Neuronal stem cell (in vitro differentiated cells): ENCODE measurements around the gene TASL.
A peak's percentile ranks its signal among the peaks of the same experiment; 100 is the strongest.

ENCODE experiments used
- DNase-seq: peaks from one replicate; pipeline ENCODE4 v3.0.0-alpha.2; 2013; ENCODE audit warnings: low spot score
- H2AFZ ChIP-seq: one replicate; pipeline ENCODE4 v1.6.1; 2013; ENCODE audit warnings: mild to moderate bottlenecking, low read length, inconsistent platforms
- H2AK5ac ChIP-seq: 2 replicates; pipeline ENCODE4 v1.6.1; 2013; ENCODE audit warnings: low read depth, mild to moderate bottlenecking, inconsistent platforms, low read length, moderate library complexity, mixed read lengths
- H2BK120ac ChIP-seq: 2 replicates; pipeline ENCODE4 v1.6.1; 2013; ENCODE audit warnings: low read depth, mild to moderate bottlenecking, inconsistent platforms, low read length, moderate library complexity, mixed read lengths
- H2BK12ac ChIP-seq: one replicate; pipeline ENCODE4 v1.6.1; 2013; ENCODE audit warnings: low read length, inconsistent platforms
- H2BK15ac ChIP-seq: 2 replicates; pipeline ENCODE4 v1.6.1; 2013; ENCODE audit warnings: mild to moderate bottlenecking, low read length, inconsistent platforms, mixed read lengths
- H2BK5ac ChIP-seq: one replicate; pipeline ENCODE4 v1.6.1; 2013; ENCODE audit warnings: inconsistent platforms, mild to moderate bottlenecking, low read length, moderate library complexity
- H3K14ac ChIP-seq: one replicate; pipeline ENCODE4 v1.6.1; 2013; ENCODE audit warnings: low read length, inconsistent platforms
- H3K18ac ChIP-seq: 2 replicates; pipeline ENCODE4 v1.6.1; 2013; ENCODE audit warnings: low read length, inconsistent platforms
- H3K23ac ChIP-seq: 2 replicates; pipeline ENCODE4 v1.6.1; 2013; ENCODE audit warnings: low read depth, mild to moderate bottlenecking, mixed read lengths, low read length, inconsistent platforms; ENCODE audit not compliant: poor library complexity
- H3K27ac ChIP-seq: replicated peaks from 3 replicates; pipeline ENCODE4 v1.5.1; 2013; ENCODE audit warnings: low read length, inconsistent platforms
- H3K27me3 ChIP-seq, 3 experiments: 2 replicates each; pipeline ENCODE4 v1.6.1; 2013; ENCODE audit warnings: low read length in 3 of 3, mild to moderate bottlenecking in 2 of 3, inconsistent platforms in 1 of 3, low read depth in 1 of 3, mixed read lengths in 1 of 3, moderate library complexity in 1 of 3; ENCODE audit not compliant: control insufficient read depth in 3 of 3, insufficient read depth in 3 of 3
- H3K36me3 ChIP-seq, 2 donors: replicated peaks in 1 of 2; 2 replicates each; pipeline ENCODE4 v1.6.1; 2013; ENCODE audit warnings: low read length in 2 of 2; ENCODE audit not compliant: control insufficient read depth in 2 of 2, insufficient read depth in 2 of 2
- H3K4ac ChIP-seq: 2 replicates; pipeline ENCODE4 v1.6.1; 2013; ENCODE audit warnings: inconsistent platforms, mild to moderate bottlenecking, low read length, moderate library complexity
- H3K4me1 ChIP-seq, 2 donors: 1 replicate in 1 of 2; 2 replicates in 1 of 2; pipeline ENCODE4 v1.6.1; 2013; ENCODE audit warnings: low read length in 2 of 2, low read depth in 1 of 2; ENCODE audit not compliant: control insufficient read depth in 2 of 2, insufficient read depth in 1 of 2
- H3K4me2 ChIP-seq: one replicate; pipeline ENCODE4 v1.6.1; 2013; ENCODE audit warnings: mild to moderate bottlenecking, low read length, inconsistent platforms; ENCODE audit not compliant: insufficient read depth, poor library complexity, severe bottlenecking
- H3K4me3 ChIP-seq, 2 donors: 2 replicates each; pipeline ENCODE4 v1.5.1; 2013; ENCODE audit warnings: low read length in 2 of 2, mild to moderate bottlenecking in 2 of 2, inconsistent platforms in 1 of 2, moderate library complexity in 1 of 2
- H3K79me1 ChIP-seq: one replicate; pipeline ENCODE4 v1.6.1; 2013; ENCODE audit warnings: low read depth, mild to moderate bottlenecking, inconsistent platforms, low read length, moderate library complexity
- H3K9ac ChIP-seq: one replicate; pipeline ENCODE4 v1.6.1; 2013; ENCODE audit warnings: mild to moderate bottlenecking, low read depth, low read length, inconsistent platforms; ENCODE audit not compliant: poor library complexity
- H3K9me3 ChIP-seq, 2 donors: replicated peaks in 1 of 2; 2 replicates each; pipeline versions ENCODE3 to v1.6.1; 2013; ENCODE audit warnings: low read length in 2 of 2, mild to moderate bottlenecking in 2 of 2, inconsistent platforms in 1 of 2, low read depth in 1 of 2, mixed read lengths in 1 of 2, moderate library complexity in 1 of 2; ENCODE audit not compliant: control insufficient read depth in 2 of 2, insufficient read depth in 1 of 2
- H4K8ac ChIP-seq: one replicate; pipeline ENCODE4 v1.6.1; 2013; ENCODE audit warnings: low read depth, mild to moderate bottlenecking, inconsistent platforms, low read length, moderate library complexity
- H4K91ac ChIP-seq: one replicate; pipeline ENCODE4 v1.6.1; 2013; ENCODE audit warnings: low read length, low read depth, mild to moderate bottlenecking, inconsistent platforms; ENCODE audit not compliant: poor library complexity
- WGBS, 2 donors: extraction: QIAGEN DNeasy Blood & Tissue Kit; methylation state at CpG; one replicate each; pipeline ENCODE4 v1.1.7; 2013; ENCODE audit warnings: missing lambda C conversion rate in 2 of 2, mixed read lengths in 1 of 2; ENCODE audit not compliant: insufficient read length in 2 of 2, insufficient replicate concordance in 1 of 2; ENCODE audit errors: extremely low coverage in 2 of 2; 5-methylcytosine and 5-hydroxymethylcytosine counted together

The TASL gene

GRCh38 chrX:30576881-30577280 lies 685 bp downstream of the TASL start:
- Histone ChIP-seq H3K27ac (no peak overlapping the region), H3K23ac (no peak overlapping the region), H3K4me2 (no peak overlapping the region), H2BK5ac (no peak overlapping the region), H2BK120ac (no peak overlapping the region), H3K27me3 (no peaks in the 10 kb centered on the region), H4K8ac (no peak overlapping the region), H3K14ac (no peak overlapping the region), H3K36me3 (no peaks in the 10 kb centered on the region), H3K18ac (no peak overlapping the region), H2AK5ac (no peak overlapping the region), H3K4ac (no peak overlapping the region), H3K4me1 (no peaks in the 10 kb centered on the region), H3K4me3 (no peak overlapping the region), H3K9me3 (no peaks in the 10 kb centered on the region), H2BK15ac (no peak overlapping the region), H2BK12ac (no peak overlapping the region), H3K79me1 (no peaks in the 10 kb centered on the region), H4K91ac (no peak overlapping the region), H3K9ac (no peak overlapping the region), H2AFZ (peak overlapping the region; percentile 38)
- no peak for DNase-seq
- no CpG with 5 or more reads among the region's 8 CpGs for WGBS, 2 donors

DNA sequence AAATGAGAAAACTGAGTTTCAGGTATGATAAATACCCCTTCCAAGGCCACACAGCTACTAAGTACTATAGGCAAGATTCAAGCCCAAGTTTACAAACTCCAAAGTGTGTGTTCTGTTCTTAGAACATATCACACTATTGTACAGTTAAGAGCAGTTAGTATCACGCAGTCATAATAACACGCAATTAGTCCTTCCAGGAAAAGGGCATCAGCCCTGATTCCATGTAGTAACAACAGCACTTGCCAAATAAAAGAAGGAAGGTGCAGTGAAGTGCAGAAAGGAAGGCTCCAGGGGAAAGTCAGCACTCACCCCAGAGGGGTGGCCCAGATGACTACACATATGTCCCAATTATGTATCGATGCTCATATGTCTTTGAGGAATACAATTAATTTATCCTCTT lies 4.4 kb downstream of the TASL start:
- WGBS, 2 donors: no CpG with 5 or more reads among the region's 3 CpGs
- H3K23ac ChIP-seq: no peak overlapping the region
- H2BK5ac ChIP-seq: no peak overlapping the region
- no peak overlapping the region for H2BK15ac ChIP-seq
- no peak overlapping the region for H3K9ac ChIP-seq
- H3K4ac ChIP-seq: no peak overlapping the region
- no peak overlapping the region for H3K27ac ChIP-seq
- no peak overlapping the region for H2BK12ac ChIP-seq
- DNase-seq: no peak
- no peak overlapping the region for H2BK120ac ChIP-seq
- no peaks in the 10 kb centered on the region for H3K36me3 ChIP-seq
- no peaks in the 10 kb centered on the region for H3K9me3 ChIP-seq
- no peak overlapping the region for H3K18ac ChIP-seq
- H3K27me3 ChIP-seq: no peaks in the 10 kb centered on the region
- H3K4me2 ChIP-seq: no peak overlapping the region
- no peak overlapping the region for H3K14ac ChIP-seq
- H3K79me1 ChIP-seq: no peaks in the 10 kb centered on the region
- H3K4me3 ChIP-seq: no peak overlapping the region
- H4K8ac ChIP-seq: no peak overlapping the region
- no peak overlapping the region for H2AFZ ChIP-seq
- H4K91ac ChIP-seq: no peak overlapping the region
- H3K4me1 ChIP-seq: no peaks in the 10 kb centered on the region
- no peak overlapping the region for H2AK5ac ChIP-seq

GRCh38 chrX:30572678-30573077 lies 4.9 kb downstream of the TASL start:
- Histone ChIP-seq H3K27ac (no peak overlapping the region), H3K9me3 (no peaks in the 10 kb centered on the region), H4K8ac (no peak overlapping the region), H2AK5ac (no peak overlapping the region), H3K4me2 (no peak overlapping the region), H4K91ac (no peak overlapping the region), H3K9ac (no peak overlapping the region), H3K27me3 (no peaks in the 10 kb centered on the region), H3K79me1 (no peaks in the 10 kb centered on the region), H2AFZ (no peak overlapping the region), H3K36me3 (no peaks in the 10 kb centered on the region), H3K4ac (no peak overlapping the region), H3K4me3 (no peak overlapping the region), H3K4me1 (no peaks in the 10 kb centered on the region), H2BK15ac (no peak overlapping the region), H3K18ac (no peak overlapping the region), H2BK5ac (no peak overlapping the region), H2BK120ac (no peak overlapping the region), H2BK12ac (no peak overlapping the region), H3K14ac (no peak overlapping the region), H3K23ac (no peak overlapping the region)
- no peak for DNase-seq
- WGBS, 2 donors: no CpG with 5 or more reads among the region's 4 CpGs

DNA sequence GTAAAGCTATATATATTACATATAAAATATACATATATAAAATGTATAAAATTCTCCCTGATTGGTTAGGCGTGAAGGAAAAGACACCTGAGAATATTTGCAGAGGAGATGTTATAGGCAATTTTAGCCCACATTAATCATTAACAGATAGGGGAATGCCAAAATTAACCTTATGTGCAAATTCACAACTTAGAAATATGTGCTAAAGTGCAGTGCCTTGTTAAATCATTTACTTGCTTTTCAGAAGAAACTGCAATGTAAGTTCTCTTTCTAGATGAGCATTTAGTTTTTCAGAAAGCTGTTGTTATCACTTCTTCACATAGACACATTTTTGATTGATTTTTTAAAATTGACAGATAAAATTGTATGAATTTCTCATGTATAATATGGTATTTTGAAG lies 5.6 kb downstream of the TASL start:
- no peak overlapping the region for H3K23ac ChIP-seq
- no peak overlapping the region for H3K18ac ChIP-seq
- H2BK120ac ChIP-seq: no peak overlapping the region
- no peak overlapping the region for H2AFZ ChIP-seq
- no peak overlapping the region for H3K14ac ChIP-seq
- no peak overlapping the region for H3K4me3 ChIP-seq
- DNase-seq: no peak
- no peak overlapping the region for H3K4me2 ChIP-seq
- H3K4me1 ChIP-seq: no peaks in the 10 kb centered on the region
- no CpG with 5 or more reads among the region's 1 CpG for WGBS, 2 donors
- no peaks in the 10 kb centered on the region for H3K9me3 ChIP-seq
- H2BK12ac ChIP-seq: no peak overlapping the region
- H3K4ac ChIP-seq: no peak overlapping the region
- H3K9ac ChIP-seq: no peak overlapping the region
- no peaks in the 10 kb centered on the region for H3K79me1 ChIP-seq
- no peak overlapping the region for H4K8ac ChIP-seq
- no peak overlapping the region for H3K27ac ChIP-seq
- H4K91ac ChIP-seq: no peak overlapping the region
- no peaks in the 10 kb centered on the region for H3K36me3 ChIP-seq
- no peak overlapping the region for H2BK15ac ChIP-seq
- no peak overlapping the region for H2AK5ac ChIP-seq
- H3K27me3 ChIP-seq: no peaks in the 10 kb centered on the region
- H2BK5ac ChIP-seq: no peak overlapping the region
